DMS 273 (cell line): ENCODE measurements around the gene NMNAT2.
"Not testable (repeated sequence)": the region's sequence is repeated elsewhere in the genome, so short reads cannot be mapped to it uniquely, and the experiment has no call there.

ENCODE experiments used
- DNase-seq: peaks from one replicate; lab custom pipeline; 2025; ENCODE audit not compliant: unreplicated experiment; lab: John Stamatoyannopoulos, UW

NMNAT2 gene

GRCh38 chr1:183291216-183291762 is 126.9 kb downstream of the NMNAT2 start:
- no peak for DNase-seq

GRCh38 chr1:183290628-183291027 is 127.6 kb downstream of the NMNAT2 start:
- DNase-seq: no peak

- no peak for DNase-seq
Measured at GRCh38 chr1:183289051-183289496, 129.1 kb downstream of the NMNAT2 start.

- DNase-seq: no peak
Measured at GRCh38 chr1:183288583-183288982, 129.6 kb downstream of the NMNAT2 start.

- DNase-seq: no peak
Measured at GRCh38 chr1:183287191-183287675, 130.9 kb downstream of the NMNAT2 start.

- no peak for DNase-seq
Measured at GRCh38 chr1:183285746-183286145, 132.4 kb downstream of the NMNAT2 start.

GRCh38 chr1:183285256-183285655 is 132.9 kb downstream of the NMNAT2 start:
- no peak for DNase-seq

- DNase-seq: peak; percentile 40
Measured at GRCh38 chr1:183284086-183284485, 134.1 kb downstream of the NMNAT2 start.

- DNase-seq: peak; percentile 67
Measured at GRCh38 chr1:183283286-183283685, 134.9 kb downstream of the NMNAT2 start.

- DNase-seq: peak; percentile 39
Measured at GRCh38 chr1:183282101-183282855, 135.9 kb downstream of the NMNAT2 start.

- peak; percentile 97 for DNase-seq
Measured at GRCh38 chr1:183281553-183282091, 136.6 kb downstream of the NMNAT2 start.

- DNase-seq: peak; percentile 78
Measured at GRCh38 chr1:183281039-183281438, 137.1 kb downstream of the NMNAT2 start.

GRCh38 chr1:183279835-183280234 is 138.3 kb downstream of the NMNAT2 start:
- DNase-seq: no peak

GRCh38 chr1:183278739-183279591 is 139.2 kb downstream of the NMNAT2 start:
- no peak for DNase-seq

GRCh38 chr1:183277821-183278738 is 140.1 kb downstream of the NMNAT2 start:
- peak; percentile 13 for DNase-seq

- no peak for DNase-seq
Measured at GRCh38 chr1:183276386-183277080, 141.6 kb downstream of the NMNAT2 start.

GRCh38 chr1:183275322-183275721 is 142.9 kb downstream of the NMNAT2 start:
- no peak for DNase-seq

GRCh38 chr1:183274836-183275235 is 143.3 kb downstream of the NMNAT2 start:
- DNase-seq: no peak

- not testable (repeated sequence) for DNase-seq
Measured at GRCh38 chr1:183273984-183274383, 144.2 kb downstream of the NMNAT2 start.

- no peak for DNase-seq
Measured at GRCh38 chr1:183273300-183273699, 144.9 kb downstream of the NMNAT2 start.
